T-helper 1 cell treated with Interleukin-12 subunit alpha and Interleukin-12 subunit beta and Interleukin-4 antibody, amounts not matched to agents 30 μg/mL and 1 μg/mL, for 36 hours (primary cell): ENCODE results near the gene PTPRT.

Experiments used
- H3K27ac Mint-ChIP-seq: one replicate; pipeline ENCODE4 v1.8.0; 2021; ENCODE audit warnings: mild to moderate bottlenecking, mixed read lengths
- H3K27me3 Mint-ChIP-seq: one replicate; pipeline ENCODE4 v1.8.0; 2021; ENCODE audit warnings: low read depth, mixed read lengths
- H3K36me3 Mint-ChIP-seq: one replicate; pipeline ENCODE4 v1.8.0; 2021; ENCODE audit warnings: low read depth, mixed read lengths
- H3K4me1 Mint-ChIP-seq: one replicate; pipeline ENCODE4 v1.8.0; 2021; ENCODE audit warnings: low read depth, mixed read lengths
- H3K4me3 Mint-ChIP-seq: one replicate; pipeline ENCODE4 v1.8.0; 2021; ENCODE audit warnings: mild to moderate bottlenecking, moderate library complexity, mixed read lengths
- H3K9me3 Mint-ChIP-seq: one replicate; pipeline ENCODE4 v1.8.0; 2021; ENCODE audit warnings: mixed read lengths

Gene PTPRT

DNA sequence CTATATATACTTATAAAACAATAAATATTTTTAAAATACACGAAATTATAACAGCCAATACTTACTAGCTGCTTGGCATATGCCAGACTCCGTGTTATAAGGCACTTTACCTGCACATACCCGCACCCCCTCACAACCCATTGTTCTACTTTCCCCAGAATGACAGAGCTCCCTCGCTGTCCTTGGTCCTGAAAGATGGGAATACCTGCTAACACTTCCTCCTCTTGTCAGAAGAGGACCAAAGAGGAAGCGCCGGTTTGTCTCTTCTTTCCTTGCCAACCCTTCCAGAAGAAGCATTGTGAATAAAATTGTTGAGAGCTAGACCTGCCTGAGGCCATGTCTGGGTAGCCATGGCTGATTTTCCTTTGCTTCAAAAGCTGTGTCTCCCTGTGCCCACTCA lies 149.3 kb downstream of the PTPRT start:
- no peaks in the 10 kb centered on the region for H3K27me3 Mint-ChIP-seq
- no peak overlapping the region for H3K4me3 Mint-ChIP-seq

GRCh38 chr20:43037605-43038309 lies 151.9 kb downstream of the PTPRT start:
- Mint-ChIP-seq H3K9me3 (peaks cover 6% of the 10 kb centered on the region), H3K27me3 (no peaks in the 10 kb centered on the region), H3K36me3 (no peaks in the 10 kb centered on the region), H3K4me3 (no peak overlapping the region), H3K27ac (no peak overlapping the region), H3K4me1 (no peaks in the 10 kb centered on the region)

More for the DNA sequence above, 149.3 kb downstream of the PTPRT start:
- peaks cover 14% of the 10 kb centered on the region for H3K9me3 Mint-ChIP-seq
- no peak overlapping the region for H3K27ac Mint-ChIP-seq
- H3K36me3 Mint-ChIP-seq, result no peaks in the 10 kb centered on the region
- H3K4me1 Mint-ChIP-seq, result no peaks in the 10 kb centered on the region

- Mint-ChIP-seq H3K9me3 (peaks cover 4% of the 10 kb centered on the region), H3K27me3 (no peaks in the 10 kb centered on the region), H3K27ac (no peak overlapping the region), H3K36me3 (no peaks in the 10 kb centered on the region), H3K4me1 (no peaks in the 10 kb centered on the region), H3K4me3 (no peak overlapping the region)
These were observed 154.6 kb downstream of the PTPRT start for GRCh38 chr20:43034981-43035724.

GRCh38 chr20:43032459-43032858 lies 157.2 kb downstream of the PTPRT start:
- Mint-ChIP-seq H3K27me3 (no peaks in the 10 kb centered on the region), H3K9me3 (no peaks in the 10 kb centered on the region), H3K4me3 (no peak overlapping the region), H3K4me1 (no peaks in the 10 kb centered on the region), H3K36me3 (no peaks in the 10 kb centered on the region), H3K27ac (no peak overlapping the region)

GRCh38 chr20:43029176-43029575 lies 160.5 kb downstream of the PTPRT start:
- H3K36me3 Mint-ChIP-seq, result no peaks in the 10 kb centered on the region
- no peak overlapping the region for H3K4me3 Mint-ChIP-seq
- no peak overlapping the region for H3K27ac Mint-ChIP-seq
- H3K4me1 Mint-ChIP-seq, result no peaks in the 10 kb centered on the region
- no peaks in the 10 kb centered on the region for H3K9me3 Mint-ChIP-seq
- H3K27me3 Mint-ChIP-seq, result no peaks in the 10 kb centered on the region

GRCh38 chr20:43028470-43028869 lies 161.2 kb downstream of the PTPRT start:
- no peak overlapping the region for H3K4me3 Mint-ChIP-seq
- H3K9me3 Mint-ChIP-seq, result no peaks in the 10 kb centered on the region
- H3K4me1 Mint-ChIP-seq, result no peaks in the 10 kb centered on the region
- no peaks in the 10 kb centered on the region for H3K27me3 Mint-ChIP-seq
- H3K27ac Mint-ChIP-seq, result no peak overlapping the region
- no peaks in the 10 kb centered on the region for H3K36me3 Mint-ChIP-seq

DNA sequence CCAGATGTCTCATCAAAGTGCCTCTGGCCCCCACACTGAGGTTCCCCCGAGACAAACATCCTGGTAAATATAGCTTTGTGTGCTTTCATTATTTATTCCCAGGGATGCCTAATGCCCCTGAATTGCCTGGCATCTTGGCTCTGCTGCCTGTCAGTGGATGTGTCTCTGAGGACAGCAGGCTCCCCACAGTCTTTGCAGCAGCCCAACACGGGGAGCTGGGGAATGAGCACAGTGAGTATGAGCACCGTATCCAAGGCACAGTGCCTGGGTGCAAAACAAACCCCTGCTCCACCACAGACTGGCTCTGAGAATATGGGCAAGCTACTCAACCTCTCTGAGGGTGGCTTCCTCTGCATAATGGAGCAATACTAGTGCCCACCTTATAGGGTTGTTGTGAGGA lies 165.9 kb downstream of the PTPRT start:
- no peak overlapping the region for H3K27ac Mint-ChIP-seq
- H3K4me3 Mint-ChIP-seq, result no peak overlapping the region
- H3K4me1 Mint-ChIP-seq, result no peaks in the 10 kb centered on the region
- no peaks in the 10 kb centered on the region for H3K9me3 Mint-ChIP-seq
- H3K27me3 Mint-ChIP-seq, result no peaks in the 10 kb centered on the region
- H3K36me3 Mint-ChIP-seq, result no peaks in the 10 kb centered on the region

GRCh38 chr20:43022568-43022967 lies 167.1 kb downstream of the PTPRT start:
- H3K27me3 Mint-ChIP-seq, result no peaks in the 10 kb centered on the region
- H3K4me1 Mint-ChIP-seq, result no peaks in the 10 kb centered on the region
- no peaks in the 10 kb centered on the region for H3K36me3 Mint-ChIP-seq
- H3K4me3 Mint-ChIP-seq, result no peak overlapping the region
- H3K9me3 Mint-ChIP-seq, result no peaks in the 10 kb centered on the region
- no peak overlapping the region for H3K27ac Mint-ChIP-seq

GRCh38 chr20:43022081-43022480 lies 167.6 kb downstream of the PTPRT start:
- H3K4me1 Mint-ChIP-seq, result no peaks in the 10 kb centered on the region
- no peak overlapping the region for H3K4me3 Mint-ChIP-seq
- no peak overlapping the region for H3K27ac Mint-ChIP-seq

GRCh38 chr20:43017241-43018030 lies 172.3 kb downstream of the PTPRT start:
- Mint-ChIP-seq H3K27ac (no peak overlapping the region), H3K36me3 (no peaks in the 10 kb centered on the region), H3K4me1 (no peaks in the 10 kb centered on the region), H3K9me3 (no peaks in the 10 kb centered on the region), H3K27me3 (no peaks in the 10 kb centered on the region), H3K4me3 (no peak overlapping the region)

More at GRCh38 chr20:43022081-43022480, 167.6 kb downstream of the PTPRT start:
- H3K36me3 Mint-ChIP-seq, result no peaks in the 10 kb centered on the region
- no peaks in the 10 kb centered on the region for H3K27me3 Mint-ChIP-seq
- H3K9me3 Mint-ChIP-seq, result no peaks in the 10 kb centered on the region

GRCh38 chr20:43016257-43016656 lies 173.4 kb downstream of the PTPRT start:
- Mint-ChIP-seq H3K27ac (no peak overlapping the region), H3K36me3 (no peaks in the 10 kb centered on the region), H3K4me3 (no peak overlapping the region), H3K27me3 (no peaks in the 10 kb centered on the region), H3K4me1 (no peaks in the 10 kb centered on the region), H3K9me3 (no peaks in the 10 kb centered on the region)

DNA sequence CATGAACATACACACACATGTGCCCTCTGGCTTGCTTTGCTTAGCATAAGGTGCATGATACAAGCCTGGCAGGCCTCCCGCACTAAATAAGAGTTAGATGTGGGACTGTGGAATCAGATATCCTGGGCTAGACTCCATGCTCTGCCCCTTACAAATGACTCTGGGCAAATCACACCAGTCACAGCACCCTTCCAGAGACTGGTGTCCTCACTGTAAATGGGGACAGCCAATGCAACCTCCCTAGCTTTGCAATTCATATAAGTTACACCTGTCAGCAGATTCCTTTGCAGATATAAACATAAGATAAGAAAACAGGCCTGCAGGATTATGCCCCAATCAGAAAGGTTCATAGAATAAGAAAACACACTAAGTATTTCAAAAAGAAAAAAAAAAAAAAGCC lies 174.1 kb downstream of the PTPRT start:
- Mint-ChIP-seq H3K27ac (no peak overlapping the region), H3K36me3 (no peaks in the 10 kb centered on the region), H3K4me1 (no peaks in the 10 kb centered on the region), H3K4me3 (no peak overlapping the region), H3K9me3 (no peaks in the 10 kb centered on the region), H3K27me3 (no peaks in the 10 kb centered on the region)

DNA sequence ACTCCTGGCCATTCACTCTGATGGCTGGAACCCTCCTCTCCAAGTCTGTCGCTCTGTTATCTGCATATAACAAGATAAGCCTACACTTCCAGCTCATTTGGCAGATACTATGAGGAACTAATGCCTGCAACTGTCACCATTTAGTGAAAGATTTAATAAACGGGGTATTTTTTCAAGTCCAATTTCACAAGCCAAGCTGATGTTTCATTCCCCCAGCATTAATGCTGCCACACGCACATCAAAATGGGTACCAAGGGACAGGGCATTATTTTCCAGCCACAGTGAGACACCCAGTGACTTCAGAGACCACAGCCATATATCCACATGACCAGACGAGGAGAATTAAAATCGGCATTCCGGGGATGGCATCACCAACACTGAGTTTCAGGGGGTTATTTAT lies 175.5 kb downstream of the PTPRT start:
- Mint-ChIP-seq H3K4me1 (no peaks in the 10 kb centered on the region), H3K27ac (no peak overlapping the region), H3K9me3 (peaks cover 9% of the 10 kb centered on the region), H3K27me3 (no peaks in the 10 kb centered on the region), H3K4me3 (no peak overlapping the region), H3K36me3 (no peaks in the 10 kb centered on the region)

DNA sequence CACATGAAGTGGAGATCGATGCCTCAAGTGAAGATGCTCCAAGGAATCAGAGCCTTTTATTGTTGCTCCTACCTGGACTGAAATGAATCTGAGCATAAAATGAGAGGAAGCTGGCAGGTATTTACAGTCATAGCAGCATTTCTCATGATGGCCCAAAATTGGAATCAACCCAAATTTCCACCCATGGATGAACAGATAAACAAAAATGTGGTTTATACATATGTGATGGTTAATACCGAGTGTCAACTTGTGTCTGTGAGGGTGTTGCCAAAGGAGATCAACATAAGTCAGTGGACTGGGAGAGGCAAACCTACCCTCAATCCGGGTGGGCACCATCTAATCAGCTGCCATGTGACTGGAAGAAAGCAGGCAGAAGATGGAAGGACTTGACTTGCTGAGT lies 178.2 kb downstream of the PTPRT start:
- H3K4me1 Mint-ChIP-seq, result no peaks in the 10 kb centered on the region
- H3K27me3 Mint-ChIP-seq, result no peaks in the 10 kb centered on the region
- no peaks in the 10 kb centered on the region for H3K36me3 Mint-ChIP-seq
- peaks cover 9% of the 10 kb centered on the region for H3K9me3 Mint-ChIP-seq
- no peak overlapping the region for H3K27ac Mint-ChIP-seq
- H3K4me3 Mint-ChIP-seq, result no peak overlapping the region

DNA sequence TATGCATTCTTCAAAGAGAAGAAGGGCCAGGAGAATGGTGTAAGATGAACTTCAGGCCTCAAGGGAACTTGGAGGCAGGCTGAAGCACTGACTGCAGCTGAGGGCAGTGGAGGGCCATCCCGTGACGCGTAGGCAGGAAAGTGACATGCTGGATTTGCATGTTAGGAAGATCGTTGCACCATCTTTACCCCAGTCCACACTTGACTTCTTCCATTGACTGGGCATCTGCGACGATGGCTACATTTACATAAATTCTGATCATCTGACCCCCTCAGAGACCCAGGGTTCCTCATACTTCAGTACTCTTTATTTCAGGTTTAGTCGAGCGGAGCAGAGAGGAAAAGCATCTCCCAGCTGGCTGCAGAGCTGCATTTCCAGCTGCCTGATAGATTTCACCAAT lies 180.2 kb downstream of the PTPRT start:
- H3K36me3 Mint-ChIP-seq, result no peaks in the 10 kb centered on the region
- H3K4me3 Mint-ChIP-seq, result no peak overlapping the region
- peaks cover 9% of the 10 kb centered on the region for H3K9me3 Mint-ChIP-seq
- no peaks in the 10 kb centered on the region for H3K4me1 Mint-ChIP-seq
- no peak overlapping the region for H3K27ac Mint-ChIP-seq
- H3K27me3 Mint-ChIP-seq, result no peaks in the 10 kb centered on the region
